Thyroid gland (tissue), 4 donors: ENCODE data around the gene PIK3AP1.

Source experiments
- CTCF ChIP-seq, 6 experiments: fragments of 200-600 bp in 3 of 6; fragments of 450-650 bp in 3 of 6; sonication (generic) in 3 of 6; IDR thresholded peaks; one replicate each; pipeline ENCODE4 v1.5.1; 2016 to 2019; ENCODE audit warnings: antibody characterized with exemption in 6 of 6, mild to moderate bottlenecking in 2 of 6, inconsistent platforms in 1 of 6, moderate library complexity in 1 of 6
- POLR2A ChIP-seq, 2 donors: fragments of 450-650 bp; IDR thresholded peaks; one replicate each; pipeline ENCODE4 v1.6.1; 2017; ENCODE audit warnings: antibody characterized with exemption in 2 of 2, mild to moderate bottlenecking in 2 of 2, moderate library complexity in 1 of 2

- no peak for TF ChIP-seq POLR2A (IDR thresholded peaks at IDR 0.05)
- no peak for TF ChIP-seq CTCF (IDR thresholded peaks at IDR 0.05)
Observed at GRCh38 chr10:96577069-96577468, 143.2 kb downstream of the PIK3AP1 start.
